Retina (tissue), 1 donor: Measurements from ENCODE around the gene IFI44L.

Experiments used
- DNase-seq: peaks from one replicate; pipeline ENCODE4 v3.0.0-alpha.2; 2016

The IFI44L gene

GRCh38 chr1:78645723-78646122, 25.5 kb downstream of the IFI44L start:
- no peak for DNase-seq

DNA sequence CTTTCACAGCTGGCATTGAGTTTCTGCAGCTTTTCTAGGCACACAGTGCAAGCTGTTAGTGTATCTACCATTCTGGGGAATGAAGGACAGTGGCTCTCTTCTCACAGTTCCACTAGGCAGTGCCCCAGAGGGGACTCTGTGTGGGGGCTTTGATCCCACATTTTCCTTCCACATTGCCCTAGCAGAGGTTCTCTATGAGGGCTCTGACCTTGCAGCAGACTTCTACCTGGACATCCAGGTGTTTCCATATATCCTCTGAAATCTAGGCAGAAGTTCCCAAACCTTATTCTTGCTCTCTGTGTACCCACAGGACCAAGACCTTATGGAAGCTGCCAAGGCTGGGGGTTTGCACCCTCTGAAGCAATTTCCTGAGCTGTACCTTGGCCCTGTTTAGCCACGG, 27.0 kb downstream of the IFI44L start:
- no peak for DNase-seq

DNA sequence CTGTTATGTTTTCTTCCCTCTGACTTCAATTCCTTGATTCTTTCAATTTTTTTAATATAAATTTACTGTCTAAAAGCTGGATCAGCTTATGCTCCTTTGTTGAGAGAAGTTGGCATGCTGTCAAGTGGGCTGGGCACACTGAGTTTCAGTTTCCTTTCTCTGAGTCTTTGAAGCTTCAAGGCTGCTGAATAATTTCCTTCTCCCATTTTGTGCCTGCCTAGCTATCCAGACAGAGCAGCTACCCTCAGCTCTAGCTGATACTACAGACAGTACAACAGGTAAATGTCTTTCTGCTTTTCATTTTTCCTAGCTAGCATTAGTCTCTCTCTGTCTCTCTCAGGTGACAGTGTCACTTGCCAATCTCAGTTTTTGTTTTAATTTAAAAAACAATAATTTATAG, 29.4 kb downstream of the IFI44L start, which contains the start of gene IFI44:
Gene IFI44, plus strand, starts transcription at position 204 of the 400 bp plus-strand sequence. CDS start 365 bp downstream, outside the sequence.
- no peak for DNase-seq

DNA sequence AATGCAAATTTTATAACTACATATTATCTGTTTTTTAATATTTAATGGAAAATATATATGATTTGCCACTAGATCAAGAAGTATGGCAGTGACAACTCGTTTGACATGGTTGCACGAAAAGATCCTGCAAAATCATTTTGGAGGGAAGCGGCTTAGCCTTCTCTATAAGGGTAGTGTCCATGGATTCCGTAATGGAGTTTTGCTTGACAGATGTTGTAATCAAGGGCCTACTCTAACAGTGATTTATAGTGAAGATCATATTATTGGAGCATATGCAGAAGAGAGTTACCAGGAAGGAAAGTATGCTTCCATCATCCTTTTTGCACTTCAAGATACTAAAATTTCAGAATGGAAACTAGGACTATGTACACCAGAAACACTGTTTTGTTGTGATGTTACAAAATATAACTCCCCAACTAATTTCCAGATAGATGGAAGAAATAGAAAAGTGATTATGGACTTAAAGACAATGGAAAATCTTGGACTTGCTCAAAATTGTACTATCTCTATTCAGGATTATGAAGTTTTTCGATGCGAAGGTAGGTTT, 29.9 kb downstream of the IFI44L start:
- DNase-seq, result no peak

DNA sequence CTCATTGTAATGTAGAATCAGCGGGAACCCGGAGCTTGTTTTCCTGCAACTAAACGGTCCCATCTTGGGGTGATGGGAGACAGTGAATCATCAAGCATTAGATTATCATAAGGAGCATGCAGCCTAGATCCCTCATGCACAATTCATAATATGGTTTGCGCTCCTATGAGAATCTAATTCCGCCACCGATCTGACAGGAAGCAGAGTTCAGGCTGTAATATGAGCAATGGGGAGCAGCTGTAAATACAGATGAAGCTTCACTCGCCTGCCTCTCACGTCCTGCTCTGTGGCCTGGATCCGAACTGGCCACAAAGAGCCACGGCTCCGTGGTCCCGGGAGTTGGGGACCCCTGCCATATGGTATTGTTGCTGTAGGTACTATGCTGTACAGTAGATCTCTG, 31.0 kb downstream of the IFI44L start:
- no peak for DNase-seq

- no peak for DNase-seq
Observed at GRCh38 chr1:78652019-78652560, 31.8 kb downstream of the IFI44L start.

DNA sequence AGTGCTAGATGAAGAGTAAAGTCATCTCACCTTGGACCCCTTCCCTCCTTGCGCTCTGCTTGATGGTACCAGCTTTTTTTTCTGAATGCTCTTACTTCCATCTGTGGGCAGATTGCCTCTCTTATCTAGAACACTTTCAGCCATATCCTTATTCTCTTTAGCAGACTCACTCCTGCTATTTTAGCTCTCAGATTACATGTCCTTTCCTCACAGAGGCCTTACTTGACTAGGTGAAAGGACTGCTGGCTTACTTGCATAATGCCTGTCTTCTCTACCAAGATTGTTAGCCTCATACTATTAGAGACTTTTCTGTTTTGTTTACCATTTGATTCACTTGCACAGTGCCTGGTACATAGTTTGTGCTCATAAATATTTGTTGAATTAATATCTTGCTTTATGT, 38.7 kb downstream of the IFI44L start:
- DNase-seq, result no peak

GRCh38 chr1:78663923-78664322, 43.7 kb downstream of the IFI44L start:
- DNase-seq, result no peak

DNA sequence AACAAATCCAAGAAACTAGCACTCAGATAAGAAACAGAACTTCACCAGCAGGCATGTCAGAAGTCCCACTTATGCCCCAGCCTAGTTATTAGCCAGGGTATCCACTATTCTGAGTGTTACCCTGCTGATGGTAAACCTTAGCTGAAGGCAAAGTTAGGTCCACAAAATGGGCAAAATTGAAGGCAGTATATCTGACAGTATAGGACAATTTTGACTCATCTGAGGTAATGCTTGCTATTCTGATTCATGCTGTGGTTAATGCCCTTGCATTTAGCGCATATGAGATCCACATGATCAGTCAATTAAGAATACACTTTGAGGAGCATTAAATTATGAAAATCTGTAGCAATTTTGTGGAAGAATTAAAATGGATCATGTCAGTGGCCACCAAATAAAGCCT, 44.5 kb downstream of the IFI44L start:
- DNase-seq, result no peak

GRCh38 chr1:78665809-78666208, 45.6 kb downstream of the IFI44L start:
- DNase-seq, result no peak

GRCh38 chr1:78667939-78668338, 47.7 kb downstream of the IFI44L start:
- no peak for DNase-seq

DNA sequence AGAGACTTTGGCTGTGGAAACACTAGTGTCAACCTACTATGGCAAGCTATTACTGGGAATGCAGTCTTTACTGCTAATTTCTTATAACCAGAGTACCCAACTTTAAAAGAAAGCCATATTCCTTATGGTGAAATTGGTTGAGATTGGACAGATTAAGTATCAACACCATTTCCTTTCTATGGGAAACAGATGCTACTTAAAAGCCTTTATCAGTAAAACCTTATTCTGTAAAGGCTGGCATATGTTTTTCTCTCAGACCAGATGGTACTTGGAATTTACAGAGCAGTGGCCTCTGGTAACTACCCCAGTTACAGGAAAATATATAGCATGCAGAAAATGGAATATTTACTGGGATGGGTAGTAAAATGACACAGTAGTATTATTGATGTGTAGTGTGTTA, 48.2 kb downstream of the IFI44L start:
- DNase-seq, result no peak

GRCh38 chr1:78672428-78672827, 52.2 kb downstream of the IFI44L start:
- no peak for DNase-seq

- DNase-seq, result no peak
Observed at GRCh38 chr1:78673120-78673519, 52.9 kb downstream of the IFI44L start.

- no peak for DNase-seq
Observed at GRCh38 chr1:78676347-78676982, 56.2 kb downstream of the IFI44L start.

DNA sequence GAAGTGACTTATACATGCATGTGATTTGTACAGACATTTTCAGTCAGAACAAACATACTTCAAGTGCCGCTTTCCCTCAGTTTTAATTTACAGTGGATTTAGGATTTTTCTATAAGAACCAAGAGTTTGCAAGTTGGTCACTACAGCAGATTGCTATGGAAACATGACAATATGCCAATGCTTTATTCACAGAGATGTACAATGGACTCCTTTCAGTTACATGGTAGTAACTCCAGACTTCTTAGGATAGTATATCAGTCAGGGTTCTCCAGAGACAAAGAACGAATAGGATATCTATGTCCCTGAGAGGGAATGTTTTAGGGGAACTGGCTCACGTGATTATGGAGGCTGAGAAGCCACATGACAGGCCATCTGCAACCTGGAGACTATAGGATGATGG, 56.7 kb downstream of the IFI44L start:
- DNase-seq, result no peak

DNA sequence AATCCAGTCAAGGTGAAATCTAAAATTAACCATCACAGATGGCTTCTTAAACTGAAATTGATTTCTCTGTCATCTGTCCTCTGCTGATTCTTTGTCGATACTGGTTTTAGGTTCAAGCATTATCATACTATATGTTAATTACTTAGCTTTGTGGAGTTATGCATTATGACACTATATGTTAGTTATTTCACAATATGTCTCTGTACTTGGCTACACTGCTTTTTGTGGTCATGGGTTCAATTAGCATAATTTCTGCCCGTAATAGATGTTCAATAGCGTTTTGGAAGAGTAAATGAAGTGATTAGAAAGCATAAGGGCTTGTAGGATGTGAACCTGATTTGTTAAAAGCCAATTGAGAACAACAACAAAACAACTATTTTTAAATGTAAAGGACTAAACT, 57.5 kb downstream of the IFI44L start:
- no peak for DNase-seq

GRCh38 chr1:78678324-78678723, 58.1 kb downstream of the IFI44L start:
- DNase-seq, result no peak

DNA sequence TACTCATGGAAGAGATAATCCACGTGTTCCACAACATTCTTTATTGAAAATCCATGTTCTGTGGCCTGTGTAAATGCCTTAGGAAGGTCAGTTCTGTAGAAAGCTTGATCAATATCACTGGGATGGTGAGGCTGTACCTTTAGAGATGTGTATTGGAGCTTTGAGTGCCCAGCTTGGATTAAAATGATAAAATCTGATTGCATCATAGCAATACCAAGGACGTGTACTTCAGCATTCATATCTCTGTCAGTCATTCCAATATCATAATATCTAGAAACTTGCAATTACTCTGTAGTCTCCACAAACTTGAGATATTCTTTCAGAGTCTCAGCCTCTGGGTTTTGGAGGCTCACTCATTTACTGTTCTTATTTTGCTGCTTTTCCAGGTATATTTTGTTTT, 61.0 kb downstream of the IFI44L start:
- no peak for DNase-seq

- no peak for DNase-seq
Observed at GRCh38 chr1:78682496-78682895, 62.2 kb downstream of the IFI44L start.

DNA sequence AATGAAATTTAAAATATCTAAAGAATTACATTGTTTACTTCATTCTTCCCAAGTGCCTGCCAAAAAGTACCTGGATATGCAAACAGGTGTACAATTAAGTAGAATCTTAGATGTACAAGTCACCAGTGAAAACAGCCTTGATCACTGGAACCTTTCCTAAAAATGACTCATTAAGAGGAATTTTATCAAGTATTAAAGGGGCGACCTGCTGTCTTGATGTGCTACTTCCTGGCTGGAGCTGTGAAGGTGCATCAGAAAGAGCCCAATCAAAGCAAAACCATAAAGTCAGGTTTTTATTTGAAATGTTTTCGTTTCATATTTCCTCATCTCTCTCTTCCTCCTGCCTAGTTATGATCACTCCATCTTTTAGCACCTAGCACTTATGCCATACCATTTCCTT, 62.8 kb downstream of the IFI44L start:
- DNase-seq, result no peak

DNA sequence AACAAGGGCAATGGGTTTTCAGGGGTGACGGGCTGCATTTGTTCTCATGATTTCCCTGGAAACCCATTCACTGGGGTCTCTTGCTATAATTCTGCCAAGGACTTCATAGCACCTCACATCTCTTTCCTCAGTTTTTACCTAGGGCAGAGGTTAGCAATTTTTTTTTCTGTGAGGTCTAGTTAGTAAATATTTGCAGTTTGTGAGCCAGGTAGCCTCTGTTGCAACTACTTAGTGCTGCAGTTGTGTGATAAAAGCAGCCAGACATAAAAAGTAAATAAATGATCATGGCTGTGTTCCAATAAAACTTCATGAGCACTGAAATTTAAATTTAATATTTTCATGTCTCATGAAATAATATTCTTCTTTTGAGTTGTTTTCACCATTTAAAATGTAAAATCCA, 67.1 kb downstream of the IFI44L start:
- no peak for DNase-seq

DNA sequence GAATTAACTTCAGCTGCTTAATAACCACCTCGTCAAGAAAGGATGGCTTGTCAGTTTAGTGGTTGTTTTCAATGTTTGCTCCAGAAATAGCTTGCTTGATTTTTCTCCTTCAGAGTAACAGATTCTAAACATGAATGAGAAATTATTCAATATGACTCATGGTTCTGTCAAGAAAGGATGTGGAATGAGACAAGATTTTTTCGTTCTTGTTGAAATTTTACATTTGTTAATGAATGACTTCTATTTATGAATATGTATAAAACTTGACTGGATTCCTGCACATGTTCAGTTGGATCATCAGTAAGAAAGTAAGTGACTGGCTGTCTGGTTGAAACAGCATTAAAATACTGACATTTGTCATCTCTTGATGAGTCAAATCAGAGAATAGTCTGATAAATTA, 67.7 kb downstream of the IFI44L start:
- DNase-seq, result no peak

DNA sequence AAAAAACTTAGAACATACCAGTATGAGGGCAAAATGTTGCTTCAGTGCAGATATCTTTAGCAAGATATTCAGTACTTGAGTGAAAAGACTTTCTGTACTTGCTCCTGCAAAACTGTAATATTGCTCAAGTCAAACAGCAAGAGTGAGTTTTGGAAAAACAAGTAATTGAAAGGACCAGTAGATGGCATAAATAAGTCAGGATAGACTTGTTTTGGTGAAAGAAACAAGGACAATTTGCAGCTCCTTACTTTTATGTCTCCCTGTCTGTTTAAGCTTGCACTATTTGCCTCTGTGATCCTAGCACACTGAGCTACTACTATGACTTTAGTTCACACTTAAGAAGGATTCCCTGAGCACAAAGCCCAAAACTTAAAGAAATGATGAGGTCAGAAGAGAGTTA, 68.4 kb downstream of the IFI44L start:
- DNase-seq, result no peak

GRCh38 chr1:78690516-78690915, 70.3 kb downstream of the IFI44L start:
- DNase-seq, result no peak
